Lower leg skin (tissue), 3 donors: ENCODE results near the gene BANP.
"Not testable (repeated sequence)": the region's sequence is repeated elsewhere in the genome, so short reads cannot be mapped to it uniquely, and the experiment has no call there.

ENCODE experiments used
- POLR2A ChIP-seq, 2 donors: fragments of 450-650 bp; IDR thresholded peaks; one replicate each; pipeline ENCODE4 v1.6.1; 2016 to 2017; ENCODE audit warnings: antibody characterized with exemption in 2 of 2, mild to moderate bottlenecking in 1 of 2, moderate library complexity in 1 of 2
- TF ChIP-seq, protein P1 (sequence below), 3 donors: fragments of 450-650 bp; IDR thresholded peaks; one replicate each; pipeline ENCODE4 v1.5.1; 2016; ENCODE audit warnings: antibody characterized with exemption in 3 of 3, mild to moderate bottlenecking in 3 of 3, moderate library complexity in 2 of 3

DNA sequence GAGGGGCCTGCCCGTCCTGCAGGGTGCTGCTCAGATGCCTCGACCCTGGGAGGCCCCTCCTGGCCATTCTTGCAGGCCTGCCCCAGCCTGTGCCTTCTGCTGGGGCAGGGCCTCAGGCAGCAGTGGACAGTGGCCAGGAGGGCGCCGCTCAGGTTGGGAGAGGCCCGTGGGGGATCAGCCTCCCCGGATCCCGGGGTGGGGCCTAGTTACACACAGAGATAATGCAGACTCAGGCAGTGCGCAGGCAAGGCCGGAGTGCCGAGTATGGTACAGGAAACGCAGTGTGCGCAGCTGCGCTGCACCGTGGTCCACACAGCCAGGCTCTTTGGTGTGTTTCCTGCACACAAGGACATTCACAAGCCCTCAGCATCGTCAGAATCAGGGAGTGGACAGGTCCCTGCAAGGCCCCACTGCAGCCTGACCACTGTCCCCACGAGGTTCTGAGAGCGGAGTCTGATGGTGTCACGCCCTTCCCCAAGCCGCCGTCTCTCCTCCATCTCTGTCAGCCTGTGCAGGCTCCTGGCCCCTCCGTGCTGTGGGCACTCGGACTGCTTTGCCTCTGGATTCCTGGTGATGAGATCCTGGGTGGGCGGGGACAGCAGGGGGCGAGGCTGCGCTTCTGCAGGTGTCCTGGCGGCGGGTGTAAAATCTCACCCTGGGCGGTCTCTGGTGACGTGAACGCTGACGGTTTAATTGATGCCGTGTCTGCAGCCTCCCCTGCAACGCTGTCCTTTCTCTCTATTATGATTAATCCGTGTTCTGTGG lies 141.7 kb downstream of the BANP start:
- TF ChIP-seq, protein P1, sequence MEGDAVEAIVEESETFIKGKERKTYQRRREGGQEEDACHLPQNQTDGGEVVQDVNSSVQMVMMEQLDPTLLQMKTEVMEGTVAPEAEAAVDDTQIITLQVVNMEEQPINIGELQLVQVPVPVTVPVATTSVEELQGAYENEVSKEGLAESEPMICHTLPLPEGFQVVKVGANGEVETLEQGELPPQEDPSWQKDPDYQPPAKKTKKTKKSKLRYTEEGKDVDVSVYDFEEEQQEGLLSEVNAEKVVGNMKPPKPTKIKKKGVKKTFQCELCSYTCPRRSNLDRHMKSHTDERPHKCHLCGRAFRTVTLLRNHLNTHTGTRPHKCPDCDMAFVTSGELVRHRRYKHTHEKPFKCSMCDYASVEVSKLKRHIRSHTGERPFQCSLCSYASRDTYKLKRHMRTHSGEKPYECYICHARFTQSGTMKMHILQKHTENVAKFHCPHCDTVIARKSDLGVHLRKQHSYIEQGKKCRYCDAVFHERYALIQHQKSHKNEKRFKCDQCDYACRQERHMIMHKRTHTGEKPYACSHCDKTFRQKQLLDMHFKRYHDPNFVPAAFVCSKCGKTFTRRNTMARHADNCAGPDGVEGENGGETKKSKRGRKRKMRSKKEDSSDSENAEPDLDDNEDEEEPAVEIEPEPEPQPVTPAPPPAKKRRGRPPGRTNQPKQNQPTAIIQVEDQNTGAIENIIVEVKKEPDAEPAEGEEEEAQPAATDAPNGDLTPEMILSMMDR (IDR thresholded peaks at IDR 0.05): not testable (repeated sequence)
- TF ChIP-seq POLR2A (IDR thresholded peaks at IDR 0.05): not testable (repeated sequence)
